Lung (tissue), 12 donors: Measurements from ENCODE around the gene ORC4. TPM values are rescaled to one million over a fixed set of nuclear protein-coding genes. Genes with fewer than 3 reads are reported as not detected.
"Not testable (repeated sequence)": the region's sequence is repeated elsewhere in the genome, so short reads cannot be mapped to it uniquely, and the experiment has no call there.

ENCODE experiments used
- ATAC-seq: fragments of 200-7000 bp; cut with Tn5 transposase; one replicate; pipeline ENCODE4 v1.9.1; 2020; ENCODE audit warnings: moderate number of reproducible peaks; ENCODE audit not compliant: insufficient read depth, low FRiP score
- DNase-seq, 3 donors: peaks; one replicate each; pipeline ENCODE4 v3.0.0-alpha.2; 2013 to 2017
- H3K27ac ChIP-seq, 2 donors: one replicate each; pipeline ENCODE4 v1.5.1; 2013; ENCODE audit warnings: mild to moderate bottlenecking in 2 of 2, moderate library complexity in 2 of 2, control low read depth in 1 of 2, inconsistent platforms in 1 of 2, low read depth in 1 of 2, low read length in 1 of 2
- H3K27me3 ChIP-seq, 3 donors: one replicate each; pipeline ENCODE4 v1.5.1; 2013; ENCODE audit warnings: low read length in 2 of 3; ENCODE audit not compliant: control insufficient read depth in 3 of 3, insufficient read depth in 3 of 3
- H3K36me3 ChIP-seq, 4 donors: one replicate each; pipeline ENCODE4 v1.5.1; 2013; ENCODE audit warnings: low read length in 4 of 4, mild to moderate bottlenecking in 1 of 4, moderate library complexity in 1 of 4; ENCODE audit not compliant: control insufficient read depth in 4 of 4, insufficient read depth in 4 of 4
- H3K4me1 ChIP-seq, 5 donors: one replicate each; pipeline ENCODE4 v1.5.1; 2013; ENCODE audit warnings: low read length in 5 of 5, mild to moderate bottlenecking in 2 of 5, moderate library complexity in 1 of 5; ENCODE audit not compliant: control insufficient read depth in 5 of 5, insufficient read depth in 5 of 5
- H3K4me3 ChIP-seq: one replicate; pipeline ENCODE4 v1.5.1; 2013; ENCODE audit warnings: mild to moderate bottlenecking, control low read depth, moderate library complexity
- H3K9ac ChIP-seq, 2 donors: one replicate each; pipeline ENCODE4 v1.5.1; 2013; ENCODE audit warnings: low read length in 2 of 2, control low read depth in 1 of 2; ENCODE audit not compliant: insufficient read depth in 1 of 2
- H3K9me3 ChIP-seq, 4 donors: one replicate each; pipeline ENCODE4 v1.5.1; 2013; ENCODE audit warnings: low read length in 3 of 4, mild to moderate bottlenecking in 1 of 4, moderate library complexity in 1 of 4; ENCODE audit not compliant: control insufficient read depth in 4 of 4, insufficient read depth in 3 of 4
- CTCF ChIP-seq: IDR thresholded peaks from 2 replicates; pipeline ENCODE4 v1.5.1; 2012; ENCODE audit warnings: mild to moderate bottlenecking; ENCODE audit errors: control extremely low read depth, extremely low read depth
- WGBS, 2 donors: extraction: QIAGEN DNeasy Blood & Tissue Kit; methylation state at CpG; one replicate each; pipeline ENCODE4 v1.1.7; 2013; 5-methylcytosine and 5-hydroxymethylcytosine counted together
- polyA plus RNA-seq, 2 donors: library from polyadenylated mRNA; stranded (reverse); fragments of 200-250 nt; gene quantifications; one replicate each; pipeline ENCODE4 v1.2.1, GENCODE V29; 2013
- total RNA-seq, 2 donors: library from RNA; depleted of rRNA in 1 of 2; stranded (reverse); fragments of >200 nt in 1 of 2; gene quantifications; one replicate each; pipeline ENCODE4 v1.2.1, GENCODE V29; 2014 to 2021
- donor health status: control.
- donor health status: control.
- donor health status: Bipolar disorder and iron deficiency.
- donor health status: healthy.
- donor health status: DM: yes; HTN: yes; CAD: no.

The ORC4 gene
- total and polyA plus RNA-seq, 4 donors = 10.4 to 121 (median 23.2) TPM

GRCh38 chr2:147999126-147999525 lies 21.4 kb downstream of the ORC4 start:
- 65 to 73% methylated on average over 2 of the region's 2 CpGs for WGBS, 2 donors
- Histone ChIP-seq H3K27ac (no peak overlapping the region), H3K27me3 (no peaks in the 10 kb centered on the region), H3K4me1 (no peaks in the 10 kb centered on the region), H3K4me3 (no peak overlapping the region), H3K9me3 (peaks cover 2 to 5% (median 3%) of the 10 kb centered on the region in 4 donors), H3K36me3 (peaks cover 0 to 7% (median 0%) of the 10 kb centered on the region in 4 donors), H3K9ac (no peak overlapping the region)
- no peak for TF ChIP-seq CTCF
- DNase-seq (no peak), ATAC-seq (no peak)

- DNase-seq = no peak
- TF ChIP-seq CTCF = no peak
These were observed 22.3 kb downstream of the ORC4 start for GRCh38 chr2:147998203-147998602.

GRCh38 chr2:147996828-147997227 lies 23.7 kb downstream of the ORC4 start:
- Histone ChIP-seq H3K9me3 (peaks cover 2 to 5% (median 3%) of the 10 kb centered on the region in 4 donors), H3K27me3 (no peaks in the 10 kb centered on the region), H3K4me1 (peaks cover 0 to 4% (median 0%) of the 10 kb centered on the region in 5 donors), H3K36me3 (peaks cover 0 to 7% (median 0%) of the 10 kb centered on the region in 4 donors), H3K4me3 (no peak overlapping the region), H3K9ac (no peak overlapping the region), H3K27ac (no peak overlapping the region)
- no peak for TF ChIP-seq CTCF
- ATAC-seq (no peak), DNase-seq (no peak)

More at GRCh38 chr2:147998203-147998602, 22.3 kb downstream of the ORC4 start:
- peaks cover 2 to 5% (median 3%) of the 10 kb centered on the region in 4 donors for H3K9me3 ChIP-seq
- no peaks in the 10 kb centered on the region for H3K4me1 ChIP-seq
- no peak overlapping the region for H3K27ac ChIP-seq
- no peak for ATAC-seq
- H3K27me3 ChIP-seq = no peaks in the 10 kb centered on the region
- H3K4me3 ChIP-seq = no peak overlapping the region
- 85 to 95% methylated on average over 4 of the region's 4 CpGs for WGBS, 2 donors
- peaks cover 0 to 7% (median 0%) of the 10 kb centered on the region in 4 donors for H3K36me3 ChIP-seq
- no peak overlapping the region for H3K9ac ChIP-seq

GRCh38 chr2:147994965-147995364 lies 25.6 kb downstream of the ORC4 start:
- not testable (repeated sequence) for H3K4me1 ChIP-seq, H3K4me3 ChIP-seq, H3K27me3 ChIP-seq, H3K27ac ChIP-seq, ATAC-seq, H3K9me3 ChIP-seq, H3K36me3 ChIP-seq, H3K9ac ChIP-seq, DNase-seq
- WGBS, 2 donors = 98% methylated on average over 7 of the region's 7 CpGs
